Heart right ventricle (tissue), 16 donors: Measurements from ENCODE around the gene MTA1. TPM values are rescaled to one million over a fixed set of nuclear protein-coding genes. Genes with fewer than 3 reads are reported as not detected.
A peak's percentile ranks its signal among the peaks of the same experiment; 100 is the strongest.

ENCODE experiments used
- ATAC-seq, 8 donors: fragments of 200-7000 bp; cut with Tn5 transposase; one replicate each; pipeline ENCODE4 v1.9.1; 2020; ENCODE audit warnings: mild to moderate bottlenecking in 8 of 8, moderate library complexity in 8 of 8, moderate number of reproducible peaks in 1 of 8
- DNase-seq, 2 donors: peaks; one replicate each; pipeline ENCODE4 v3.0.0-alpha.2; 2020
- H3K27ac ChIP-seq, 10 donors: fragments of 200-600 bp; sonication (generic) in 2 of 10; one replicate each; pipeline versions ENCODE4 v1.5.0 to v1.8.0; 2020 to 2022; ENCODE audit warnings: mild to moderate bottlenecking in 3 of 10
- H3K27me3 ChIP-seq, 7 donors: fragments of 200-600 bp; one replicate each; pipeline ENCODE4 v1.8.0; 2021 to 2022; ENCODE audit warnings: mild to moderate bottlenecking in 2 of 7
- H3K36me3 ChIP-seq, 9 donors: fragments of 200-600 bp; sonication (generic) in 1 of 9; one replicate each; pipeline versions ENCODE4 v1.5.0 to v1.8.0; 2020 to 2022; ENCODE audit warnings: mild to moderate bottlenecking in 2 of 9
- H3K4me1 ChIP-seq, 9 donors: fragments of 200-600 bp; sonication (generic) in 1 of 9; one replicate each; pipeline versions ENCODE4 v1.5.0 to v1.8.0; 2020 to 2022; ENCODE audit warnings: mild to moderate bottlenecking in 4 of 9
- H3K4me3 ChIP-seq, 10 donors: fragments of 200-600 bp; sonication (generic) in 2 of 10; one replicate each; pipeline versions ENCODE4 v1.5.0 to v1.8.0; 2020 to 2022; ENCODE audit warnings: mild to moderate bottlenecking in 7 of 10, moderate library complexity in 2 of 10
- H3K9me3 ChIP-seq, 11 donors: fragments of 200-600 bp in 10 of 11; sonication (generic) in 2 of 11; one replicate each; pipeline versions ENCODE4 v1.5.0 to v1.8.0; 2013 to 2022; ENCODE audit warnings: mild to moderate bottlenecking in 2 of 11, control low read depth in 1 of 11, moderate library complexity in 1 of 11
- WGBS, 2 donors: extraction: QIAGEN DNeasy Blood & Tissue Kit; methylation state at CpG; one replicate each; pipeline ENCODE4 v1.1.7; 2013; ENCODE audit warnings: inconsistent platforms in 1 of 2; 5-methylcytosine and 5-hydroxymethylcytosine counted together
- intact Hi-C, 10 donors: fragments of 100-400 bp; cut with DNase I; formaldehyde crosslinking; loops; one replicate each; pipeline versions ENCODE4 v1.11.1 to v1.14.2; 2022
- polyA plus RNA-seq, 2 donors: library from polyadenylated mRNA; stranded (reverse); fragments of 200-250 nt; gene quantifications; one replicate each; pipeline ENCODE4 v1.2.3, GENCODE V29; 2013
- total RNA-seq, 10 donors: library from RNA; stranded (reverse); fragmentation: NEBNext Ultra II Directional in 3 of 10; extraction: Animal tissue kit (Norgen Biotek cat#: 25700) in 3 of 10; gene quantifications; one replicate each; pipeline versions ENCODE4 v1.2.1 to v1.2.4, GENCODE V29; 2021 to 2023
- TF ChIP-seq, protein P1 (sequence below), 9 donors: fragments of 200-600 bp; sonication (generic) in 2 of 9; IDR thresholded peaks; one replicate each; pipeline versions ENCODE4 v1.5.0 to v1.8.0; 2021 to 2022; ENCODE audit warnings: antibody characterized with exemption in 9 of 9, mild to moderate bottlenecking in 5 of 9, moderate library complexity in 1 of 9
- donor health status: Arrhythmogenic right ventricular cardiomyopathy.
- donor health status: ischemic (EF 13 %, LVEDD 7.1; RV severe dilation, severe dysfunction).
- donor health status: healthy with polysubstance abuse.
- donor health status: DM: no; HTN: yes; CAD: no.
- donor health status: DM: no; HTN: no; CAD: no.
- donor health status: ischemic (EF 25% LVEDD 6.9; RV normal size, moderate dysfunction).
- donor health status: ischemic (EF 25% LVEDD 5.7; RV mildly dilated, moderate dysfunction).
- donor health status: healthy.
- donor health status: DM: yes; HTN: yes; CAD: no.
- donor health status: Ischemic cardiomyopathy.
- donor health status: ischemic (EF 35%, LVEDD 5.7; RV mildly dilated, moderate dysfunction).
- donor health status: nonischemic (EF 11% LVEDD 7.7; RV severe dilation, severe dysfunction).
- donor health status: DM: yes; HTN: yes; CAD: no.
- donor health status: PGD.
- donor health status: ischemic (EF 29% LVEDD 5.4; RV normal size, mild dysfunction).
- donor health status: nonischemic (EF 23%, LVEDD 6.1; RV moderate dilation, normal function).

MTA1 gene
- total and polyA plus RNA-seq, 12 donors: 94.4 to 250 (median 133) TPM

DNA sequence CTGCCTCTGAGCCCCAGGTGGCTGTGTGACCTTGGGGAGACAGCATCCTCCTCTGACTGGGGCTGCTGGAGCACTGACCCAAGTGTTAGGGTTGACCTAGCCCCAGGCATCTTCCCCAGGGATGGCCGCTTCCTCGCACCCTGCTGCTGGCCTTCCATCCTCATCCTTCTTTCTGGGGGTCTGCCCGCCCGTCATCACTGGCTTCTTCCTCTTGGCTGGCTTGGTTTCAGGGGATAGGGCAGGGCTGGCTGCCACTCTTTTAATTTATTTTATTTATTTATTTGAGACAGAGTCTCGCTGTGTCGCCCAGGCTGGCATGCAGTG lies 74.9 kb downstream of the MTA1 start:
- 93 to 97% methylated on average over 6 of the region's 6 CpGs for WGBS, 2 donors

DNA sequence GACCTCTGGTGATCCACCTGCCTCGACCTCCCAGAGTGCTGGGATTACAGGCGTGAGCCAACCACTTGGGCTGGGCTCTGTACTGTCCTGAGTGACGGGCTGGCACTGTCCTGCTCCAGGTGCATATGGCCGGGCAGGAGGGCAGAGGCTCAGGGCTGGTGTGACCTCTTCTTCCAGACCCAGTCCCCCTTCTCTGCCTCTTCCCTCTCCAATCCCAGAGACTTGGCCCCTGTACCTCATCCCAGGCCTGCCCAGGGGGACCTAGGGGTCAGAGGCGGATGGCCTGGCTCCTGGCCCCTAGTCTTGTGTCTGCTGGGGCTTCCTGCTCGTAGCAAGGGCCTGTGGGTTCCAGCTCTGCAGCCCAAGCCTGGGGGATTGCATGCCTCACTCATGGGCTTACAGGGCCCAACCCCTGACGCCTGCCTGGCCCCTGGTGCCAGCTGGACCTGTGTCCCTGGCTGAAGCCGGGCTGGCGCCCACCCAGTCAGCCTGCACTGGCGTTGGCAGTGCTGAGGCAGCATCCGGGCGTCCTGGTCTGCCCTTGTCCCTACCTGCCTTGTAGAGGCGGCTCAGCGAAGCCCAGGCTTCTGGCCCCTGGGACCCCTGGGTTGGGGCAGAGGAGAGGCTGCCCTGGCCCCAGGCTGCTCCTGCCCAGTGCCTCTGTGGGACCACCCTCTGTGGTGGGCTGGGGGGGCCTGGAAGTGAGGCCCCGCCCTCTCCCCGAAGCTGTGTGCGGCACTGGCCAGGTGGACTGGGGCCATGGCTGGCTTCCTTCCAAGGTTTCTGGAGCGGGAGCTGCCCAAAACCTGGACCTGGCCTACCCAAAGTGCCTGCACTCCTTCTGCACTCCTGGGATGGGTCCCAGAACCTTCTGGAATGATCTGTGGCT lies 75.7 kb downstream of the MTA1 start:
- peak in 1 of 2 donors; percentile 77 for DNase-seq
- WGBS, 2 donors: 58 to 71% methylated on average over 18 of the region's 18 CpGs
- peaks cover 6 to 31% (median 17%) of the 10 kb centered on the region in 9 donors for H3K4me1 ChIP-seq
- peaks cover 0 to 16% (median 0%) of the 10 kb centered on the region in 9 donors for H3K36me3 ChIP-seq
- no peaks in the 10 kb centered on the region for H3K27me3 ChIP-seq
- peak overlapping the region in 7 of 10 donors; percentile 15 to 70 (median 39) for H3K27ac ChIP-seq
- no peaks in the 10 kb centered on the region for H3K9me3 ChIP-seq
- peak in 3 of 8 donors; percentile 2 to 7 (median 3) for ATAC-seq
- TF ChIP-seq, protein P1, sequence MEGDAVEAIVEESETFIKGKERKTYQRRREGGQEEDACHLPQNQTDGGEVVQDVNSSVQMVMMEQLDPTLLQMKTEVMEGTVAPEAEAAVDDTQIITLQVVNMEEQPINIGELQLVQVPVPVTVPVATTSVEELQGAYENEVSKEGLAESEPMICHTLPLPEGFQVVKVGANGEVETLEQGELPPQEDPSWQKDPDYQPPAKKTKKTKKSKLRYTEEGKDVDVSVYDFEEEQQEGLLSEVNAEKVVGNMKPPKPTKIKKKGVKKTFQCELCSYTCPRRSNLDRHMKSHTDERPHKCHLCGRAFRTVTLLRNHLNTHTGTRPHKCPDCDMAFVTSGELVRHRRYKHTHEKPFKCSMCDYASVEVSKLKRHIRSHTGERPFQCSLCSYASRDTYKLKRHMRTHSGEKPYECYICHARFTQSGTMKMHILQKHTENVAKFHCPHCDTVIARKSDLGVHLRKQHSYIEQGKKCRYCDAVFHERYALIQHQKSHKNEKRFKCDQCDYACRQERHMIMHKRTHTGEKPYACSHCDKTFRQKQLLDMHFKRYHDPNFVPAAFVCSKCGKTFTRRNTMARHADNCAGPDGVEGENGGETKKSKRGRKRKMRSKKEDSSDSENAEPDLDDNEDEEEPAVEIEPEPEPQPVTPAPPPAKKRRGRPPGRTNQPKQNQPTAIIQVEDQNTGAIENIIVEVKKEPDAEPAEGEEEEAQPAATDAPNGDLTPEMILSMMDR (IDR thresholded peaks at IDR 0.05): no peak
- H3K4me3 ChIP-seq: no peak overlapping the region
- intact Hi-C loops: no loop called here

More for the DNA sequence above, 74.9 kb downstream of the MTA1 start:
- no peak for ATAC-seq
- H3K9me3 ChIP-seq: no peaks in the 10 kb centered on the region
- no peak overlapping the region for H3K27ac ChIP-seq
- peaks cover 9 to 38% (median 21%) of the 10 kb centered on the region in 9 donors for H3K4me1 ChIP-seq
- DNase-seq: no peak
- H3K36me3 ChIP-seq: peaks cover 0 to 16% (median 0%) of the 10 kb centered on the region in 9 donors
- intact Hi-C loops: loop anchor here in 3 of 10 donors (5.0 kb wide), 2 partner anchors 33 to 122 kb away; partner anchors contain the start of gene TMEM121 (in 2 of the 3)
- no peaks in the 10 kb centered on the region for H3K27me3 ChIP-seq
- TF ChIP-seq, protein P1 (IDR thresholded peaks at IDR 0.05): no peak
- no peak overlapping the region for H3K4me3 ChIP-seq

DNA sequence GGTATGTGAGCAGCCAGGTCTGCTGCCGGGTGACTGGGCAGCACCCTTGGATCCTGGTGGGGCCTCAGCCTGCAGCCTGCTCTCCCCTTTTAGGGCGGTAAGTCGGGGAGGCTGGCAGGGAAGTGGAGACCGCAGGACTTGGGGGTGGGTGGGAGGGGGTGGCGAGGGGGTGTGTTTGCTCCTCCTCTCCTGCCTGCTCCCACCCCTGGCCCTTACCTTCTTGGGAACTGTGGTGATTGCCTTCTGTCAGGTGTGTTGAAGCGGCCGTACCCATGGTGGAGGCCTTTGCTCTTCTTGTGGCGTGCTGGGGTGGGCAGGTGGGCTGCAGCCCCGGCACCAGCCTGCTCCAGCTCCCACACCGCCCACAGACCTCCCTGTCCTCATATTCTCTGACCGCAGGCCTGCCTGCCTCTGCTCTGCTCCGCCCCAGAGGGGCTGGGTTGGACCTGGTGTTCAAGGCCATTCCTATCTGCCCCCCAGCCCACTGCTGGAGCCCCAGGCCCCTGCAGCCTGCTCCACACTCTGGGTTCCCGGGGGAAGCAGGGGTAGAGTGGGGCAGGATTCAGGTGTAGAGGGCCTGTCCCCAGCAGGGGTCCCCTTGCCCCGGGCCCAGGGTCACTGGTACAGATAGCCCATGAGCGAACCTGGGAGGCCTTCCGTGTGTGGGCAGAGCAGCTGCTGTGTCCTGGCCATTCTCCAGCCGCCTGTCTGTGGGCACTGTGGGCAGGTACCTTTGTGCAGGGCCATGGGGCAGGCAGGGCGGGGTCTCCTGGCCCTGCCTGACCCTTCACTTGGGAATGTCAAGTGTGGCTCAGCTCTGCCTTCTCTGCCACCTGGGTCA lies 76.6 kb downstream of the MTA1 start:
- DNase-seq (peak in 1 of 2 donors; percentile 11), ATAC-seq (no peak)
- Histone ChIP-seq H3K9me3 (no peaks in the 10 kb centered on the region), H3K4me3 (no peak overlapping the region), H3K4me1 (peaks cover 6 to 30% (median 17%) of the 10 kb centered on the region in 9 donors), H3K27ac (peak overlapping the region in 2 of 10 donors; percentile 53 to 70), H3K36me3 (peaks cover 0 to 16% (median 0%) of the 10 kb centered on the region in 9 donors), H3K27me3 (no peaks in the 10 kb centered on the region)
- 83 to 85% methylated on average over 18 of the region's 18 CpGs for WGBS, 2 donors
- intact Hi-C loops: no loop called here
- TF ChIP-seq, protein P1 (IDR thresholded peaks at IDR 0.05): no peak
